ENCODE measurements around the gene SLC17A4. TPM values are rescaled to one million over a fixed set of nuclear protein-coding genes. Genes with fewer than 3 reads are reported as not detected.

The SLC17A4 gene, protein sequence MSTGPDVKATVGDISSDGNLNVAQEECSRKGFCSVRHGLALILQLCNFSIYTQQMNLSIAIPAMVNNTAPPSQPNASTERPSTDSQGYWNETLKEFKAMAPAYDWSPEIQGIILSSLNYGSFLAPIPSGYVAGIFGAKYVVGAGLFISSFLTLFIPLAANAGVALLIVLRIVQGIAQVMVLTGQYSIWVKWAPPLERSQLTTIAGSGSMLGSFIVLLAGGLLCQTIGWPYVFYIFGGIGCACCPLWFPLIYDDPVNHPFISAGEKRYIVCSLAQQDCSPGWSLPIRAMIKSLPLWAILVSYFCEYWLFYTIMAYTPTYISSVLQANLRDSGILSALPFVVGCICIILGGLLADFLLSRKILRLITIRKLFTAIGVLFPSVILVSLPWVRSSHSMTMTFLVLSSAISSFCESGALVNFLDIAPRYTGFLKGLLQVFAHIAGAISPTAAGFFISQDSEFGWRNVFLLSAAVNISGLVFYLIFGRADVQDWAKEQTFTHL
- not detected in 2 replicates for total RNA-seq

DNA sequence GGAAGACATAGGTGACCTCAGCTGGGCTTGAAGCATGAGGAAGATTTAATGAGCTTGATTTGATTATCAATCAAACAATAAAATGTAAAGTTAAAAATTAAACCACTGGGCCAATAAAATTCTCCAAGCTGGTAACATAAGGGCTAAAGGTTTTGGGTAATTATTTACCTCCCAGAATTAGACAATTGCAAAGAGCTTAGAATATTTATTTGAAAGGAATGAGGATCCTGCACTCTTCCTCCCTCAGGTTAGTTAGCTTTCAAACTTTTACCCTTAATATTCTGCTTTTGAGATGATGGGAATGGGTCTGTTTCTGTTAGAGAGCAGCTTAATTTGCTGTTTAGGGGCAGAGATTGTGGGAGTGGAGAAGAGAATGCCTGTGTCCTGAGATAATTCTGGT lies at the start of gene SLC17A4:
TSS of gene SLC17A4 (plus strand) at position 208 of the 400 bp plus-strand sequence. CDS start 7,221 bp downstream, outside the sequence.

Other genes with a start within 250 kb of the SLC17A4 start
- gene SCGN, start 102.5 kb upstream of the SLC17A4 start, total RNA-seq, result not detected in 2 replicates
- gene SLC17A1, start 77.3 kb downstream of the SLC17A4 start, total RNA-seq, result not detected in 2 replicates
- gene SLC17A3, start 119.5 kb downstream of the SLC17A4 start, total RNA-seq, result not detected in 2 replicates
- gene SLC17A2, start 175.9 kb downstream of the SLC17A4 start, total RNA-seq, result not detected in 2 replicates
- gene TRIM38, start 208.1 kb downstream of the SLC17A4 start, total RNA-seq, result 3.9 and 4.0 TPM in 2 replicates

Data from bronchus fibroblast of lung (primary cell).